HepG2 (cell line): Measurements from ENCODE around the gene TXNRD2. TPM values are rescaled to one million over a fixed set of nuclear protein-coding genes. Genes with fewer than 3 reads are reported as not detected.

Experiments used
- DPF2 ChIP-seq: sonication (generic); formaldehyde crosslinking; IDR thresholded peaks from 2 replicates; pipeline ENCODE4 v1.4.0; 2020; ENCODE audit warnings: mild to moderate bottlenecking, low read depth, missing genetic modification reagents, borderline replicate concordance
- ELF4 ChIP-seq: sonication (generic); formaldehyde crosslinking; IDR thresholded peaks from 2 replicates; pipeline ENCODE4 v1.5.0; 2020; ENCODE audit warnings: missing genetic modification reagents, mild to moderate bottlenecking, moderate library complexity, borderline replicate concordance
- FOXA1 ChIP-seq, 2 experiments: fragments of 450-650 bp in 1 of 2; sonication (generic) in 1 of 2; formaldehyde crosslinking in 1 of 2; IDR thresholded peaks; 2 replicates each; pipeline versions ENCODE4 v1.4.0 to v1.6.1; 2016 to 2020; ENCODE audit warnings: missing genetic modification reagents in 1 of 2
- GTF2F1 ChIP-seq: fragments of 150-350 bp; IDR thresholded peaks from 2 replicates; pipeline ENCODE4 v1.6.1; 2014; ENCODE audit warnings: low read length
- GTF3A ChIP-seq: sonication (generic); formaldehyde crosslinking; conservative IDR thresholded peaks from 2 replicates; pipeline ENCODE4 v1.4.0; 2020; ENCODE audit warnings: mild to moderate bottlenecking, missing genetic modification reagents
- NRL ChIP-seq: sonication (generic); formaldehyde crosslinking; IDR thresholded peaks from 2 replicates; pipeline ENCODE4 v1.5.0; 2020; ENCODE audit warnings: missing genetic modification reagents, mild to moderate bottlenecking, moderate library complexity, borderline replicate concordance
- PHB2 ChIP-seq: fragments of 450-650 bp; IDR thresholded peaks from 2 replicates; pipeline ENCODE4 v1.6.1; 2018; ENCODE audit not compliant: partially characterized antibody
- REL ChIP-seq: sonication (generic); formaldehyde crosslinking; conservative IDR thresholded peaks from 2 replicates; pipeline ENCODE4 v1.8.0; 2022; ENCODE audit warnings: mild to moderate bottlenecking, missing genetic modification reagents, moderate library complexity
- RFX3 ChIP-seq: IDR thresholded peaks from 2 replicates; pipeline ENCODE4 v1.6.1; 2016; ENCODE audit warnings: missing biosample characterization, missing genetic modification reagents
- SRSF1 ChIP-seq: fragments of 200-400 bp; formaldehyde crosslinking; optimal IDR thresholded peaks from 2 replicates; pipeline ENCODE3; 2017; ENCODE audit warnings: mild to moderate bottlenecking, low read depth, low read length, moderate library complexity
- TBX2 ChIP-seq: sonication (generic); formaldehyde crosslinking; IDR thresholded peaks from 2 replicates; pipeline ENCODE4 v1.5.0; 2020; ENCODE audit warnings: missing genetic modification reagents, mild to moderate bottlenecking, borderline replicate concordance
- WIZ ChIP-seq: sonication (generic); formaldehyde crosslinking; IDR thresholded peaks from 2 replicates; pipeline ENCODE4 v1.5.1; 2020; ENCODE audit warnings: mild to moderate bottlenecking, missing genetic modification reagents
- ZNF7 ChIP-seq: IDR thresholded peaks from 2 replicates; pipeline ENCODE4 v1.6.1; 2016; ENCODE audit warnings: missing biosample characterization, missing genetic modification reagents
- ZNF780A ChIP-seq: sonication (generic); formaldehyde crosslinking; IDR thresholded peaks from 2 replicates; pipeline ENCODE4 v1.8.0; 2022; ENCODE audit warnings: mild to moderate bottlenecking, missing genetic modification reagents, moderate library complexity
- polyA plus RNA-seq, 8 experiments: library from polyadenylated mRNA; depleted of rRNA in 3 of 8; stranded (reverse) in 7 of 8; unstranded in 1 of 8; fragments of >200 nt; fragmentation: Illumina TruSeq in 4 of 8; extraction: Trizol in 4 of 8; gene quantifications; 2 replicates each; pipeline versions ENCODE4 v1.2.1 to v1.2.3, GENCODE V29; 2011 to 2016; ENCODE audit warnings: low read depth in 4 of 8, missing spikeins in 1 of 8, mixed read lengths in 1 of 8; ENCODE audit not compliant: insufficient read depth in 1 of 8
- total RNA-seq, 5 experiments: library from RNA; depleted of rRNA; stranded (reverse); fragments of >200 nt; fragmentation: Illumina TruSeq; extraction: Trizol; gene quantifications; 2 replicates each; pipeline ENCODE4 v1.2.3, GENCODE V29; 2016; ENCODE audit warnings: low read depth in 1 of 5
- TF ChIP-seq, protein P1 (sequence below): sonication (generic); formaldehyde crosslinking; IDR thresholded peaks from 2 replicates; pipeline ENCODE4 v1.4.0; 2020; ENCODE audit warnings: mild to moderate bottlenecking, missing genetic modification reagents, borderline replicate concordance
- TF ChIP-seq, protein P2 (sequence below): sonication (generic); formaldehyde crosslinking; IDR thresholded peaks from 2 replicates; pipeline ENCODE4 v1.5.0; 2020; ENCODE audit warnings: missing genetic modification reagents, mild to moderate bottlenecking, borderline replicate concordance
- TF ChIP-seq, protein P3 (sequence below): sonication (generic); formaldehyde crosslinking; conservative IDR thresholded peaks from 2 replicates; pipeline ENCODE4 v1.4.0; 2020; ENCODE audit warnings: mild to moderate bottlenecking, missing genetic modification reagents, moderate library complexity
- TF ChIP-seq, protein P4 (sequence below): sonication (generic); formaldehyde crosslinking; IDR thresholded peaks from 2 replicates; pipeline ENCODE4 v1.9.0; 2021; ENCODE audit warnings: missing genetic modification reagents, mild to moderate bottlenecking, borderline replicate concordance

TXNRD2 gene
- total and polyA plus RNA-seq, 2 of the 13 experiments (the other 11 are each of a cell fraction or from before 2014, with no cell fraction given) = 17.5 to 18.6 TPM

DNA sequence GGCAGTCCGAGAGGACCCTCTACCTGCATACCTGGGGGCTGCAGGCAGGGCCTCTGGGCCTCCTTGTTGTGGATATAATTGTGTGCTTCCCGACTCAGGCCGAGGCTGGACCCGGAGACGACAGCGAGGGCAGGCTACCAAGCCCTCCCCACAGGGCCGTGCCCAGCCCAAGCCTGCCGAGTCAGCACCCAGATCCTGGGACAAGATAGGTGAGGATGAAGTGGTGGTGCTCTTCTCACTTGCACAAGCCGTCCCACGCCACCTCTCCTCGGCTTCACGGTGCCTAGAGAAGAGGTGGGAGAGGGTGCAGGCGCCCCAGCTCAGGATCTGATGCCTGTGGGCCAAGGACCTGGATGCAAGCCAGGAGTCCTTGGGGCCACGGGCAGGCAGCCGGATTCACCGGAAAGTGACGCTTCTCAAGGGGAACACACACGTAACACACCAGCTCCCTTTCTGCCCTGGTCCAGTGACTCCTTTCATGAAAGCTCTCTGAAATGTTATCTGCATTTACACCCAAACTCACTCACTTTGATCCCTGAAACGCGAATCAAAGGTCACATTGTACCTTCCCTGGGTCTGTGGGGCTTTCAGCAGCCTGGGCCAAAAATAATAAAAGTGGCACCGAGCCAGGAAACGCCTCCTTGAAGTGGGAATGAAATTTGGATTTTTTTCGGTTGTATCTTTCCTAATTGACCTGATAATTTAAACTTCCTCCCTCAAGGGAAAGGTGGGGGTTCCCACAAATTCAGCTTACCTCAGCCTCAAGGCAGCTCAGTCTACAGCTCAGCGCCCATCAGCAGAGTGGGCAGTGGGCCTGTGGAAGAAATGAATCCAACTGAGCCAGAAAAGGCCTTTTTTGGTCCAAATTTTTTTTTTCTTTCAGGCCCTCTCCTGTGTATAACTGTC is 85.9 kb downstream of the TXNRD2 start (continued):
- TF ChIP-seq, protein P1, sequence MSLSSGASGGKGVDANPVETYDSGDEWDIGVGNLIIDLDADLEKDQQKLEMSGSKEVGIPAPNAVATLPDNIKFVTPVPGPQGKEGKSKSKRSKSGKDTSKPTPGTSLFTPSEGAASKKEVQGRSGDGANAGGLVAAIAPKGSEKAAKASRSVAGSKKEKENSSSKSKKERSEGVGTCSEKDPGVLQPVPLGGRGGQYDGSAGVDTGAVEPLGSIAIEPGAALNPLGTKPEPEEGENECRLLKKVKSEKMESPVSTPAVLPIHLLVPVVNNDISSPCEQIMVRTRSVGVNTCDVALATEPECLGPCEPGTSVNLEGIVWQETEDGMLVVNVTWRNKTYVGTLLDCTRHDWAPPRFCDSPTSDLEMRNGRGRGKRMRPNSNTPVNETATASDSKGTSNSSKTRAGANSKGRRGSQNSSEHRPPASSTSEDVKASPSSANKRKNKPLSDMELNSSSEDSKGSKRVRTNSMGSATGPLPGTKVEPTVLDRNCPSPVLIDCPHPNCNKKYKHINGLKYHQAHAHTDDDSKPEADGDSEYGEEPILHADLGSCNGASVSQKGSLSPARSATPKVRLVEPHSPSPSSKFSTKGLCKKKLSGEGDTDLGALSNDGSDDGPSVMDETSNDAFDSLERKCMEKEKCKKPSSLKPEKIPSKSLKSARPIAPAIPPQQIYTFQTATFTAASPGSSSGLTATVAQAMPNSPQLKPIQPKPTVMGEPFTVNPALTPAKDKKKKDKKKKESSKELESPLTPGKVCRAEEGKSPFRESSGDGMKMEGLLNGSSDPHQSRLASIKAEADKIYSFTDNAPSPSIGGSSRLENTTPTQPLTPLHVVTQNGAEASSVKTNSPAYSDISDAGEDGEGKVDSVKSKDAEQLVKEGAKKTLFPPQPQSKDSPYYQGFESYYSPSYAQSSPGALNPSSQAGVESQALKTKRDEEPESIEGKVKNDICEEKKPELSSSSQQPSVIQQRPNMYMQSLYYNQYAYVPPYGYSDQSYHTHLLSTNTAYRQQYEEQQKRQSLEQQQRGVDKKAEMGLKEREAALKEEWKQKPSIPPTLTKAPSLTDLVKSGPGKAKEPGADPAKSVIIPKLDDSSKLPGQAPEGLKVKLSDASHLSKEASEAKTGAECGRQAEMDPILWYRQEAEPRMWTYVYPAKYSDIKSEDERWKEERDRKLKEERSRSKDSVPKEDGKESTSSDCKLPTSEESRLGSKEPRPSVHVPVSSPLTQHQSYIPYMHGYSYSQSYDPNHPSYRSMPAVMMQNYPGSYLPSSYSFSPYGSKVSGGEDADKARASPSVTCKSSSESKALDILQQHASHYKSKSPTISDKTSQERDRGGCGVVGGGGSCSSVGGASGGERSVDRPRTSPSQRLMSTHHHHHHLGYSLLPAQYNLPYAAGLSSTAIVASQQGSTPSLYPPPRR (CRISPR knock-in tag) = peak; percentile 66
- no peak for TF ChIP-seq GTF3A
- TF ChIP-seq FOXA1 (IDR thresholded peaks at IDR 0.05) = no peak
- no peak for TF ChIP-seq FOXA1 (CRISPR knock-in tag; IDR thresholded peaks at IDR 0.05)
- no peak for TF ChIP-seq NRL (CRISPR knock-in tag)
- TF ChIP-seq, protein P2, sequence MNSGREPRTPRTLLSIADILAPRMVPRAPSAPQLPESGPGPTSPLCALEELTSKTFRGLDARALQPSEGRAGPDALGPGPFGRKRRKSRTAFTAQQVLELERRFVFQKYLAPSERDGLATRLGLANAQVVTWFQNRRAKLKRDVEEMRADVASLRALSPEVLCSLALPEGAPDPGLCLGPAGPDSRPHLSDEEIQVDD = no peak
- TF ChIP-seq ELF4 (CRISPR knock-in tag) = 0 out of 2 replicates have a peak, but pooled peaks have one; percentile 44
- peak; percentile 77; the same call in 1 of the 2 replicates for TF ChIP-seq TBX2
- TF ChIP-seq, protein P3, sequence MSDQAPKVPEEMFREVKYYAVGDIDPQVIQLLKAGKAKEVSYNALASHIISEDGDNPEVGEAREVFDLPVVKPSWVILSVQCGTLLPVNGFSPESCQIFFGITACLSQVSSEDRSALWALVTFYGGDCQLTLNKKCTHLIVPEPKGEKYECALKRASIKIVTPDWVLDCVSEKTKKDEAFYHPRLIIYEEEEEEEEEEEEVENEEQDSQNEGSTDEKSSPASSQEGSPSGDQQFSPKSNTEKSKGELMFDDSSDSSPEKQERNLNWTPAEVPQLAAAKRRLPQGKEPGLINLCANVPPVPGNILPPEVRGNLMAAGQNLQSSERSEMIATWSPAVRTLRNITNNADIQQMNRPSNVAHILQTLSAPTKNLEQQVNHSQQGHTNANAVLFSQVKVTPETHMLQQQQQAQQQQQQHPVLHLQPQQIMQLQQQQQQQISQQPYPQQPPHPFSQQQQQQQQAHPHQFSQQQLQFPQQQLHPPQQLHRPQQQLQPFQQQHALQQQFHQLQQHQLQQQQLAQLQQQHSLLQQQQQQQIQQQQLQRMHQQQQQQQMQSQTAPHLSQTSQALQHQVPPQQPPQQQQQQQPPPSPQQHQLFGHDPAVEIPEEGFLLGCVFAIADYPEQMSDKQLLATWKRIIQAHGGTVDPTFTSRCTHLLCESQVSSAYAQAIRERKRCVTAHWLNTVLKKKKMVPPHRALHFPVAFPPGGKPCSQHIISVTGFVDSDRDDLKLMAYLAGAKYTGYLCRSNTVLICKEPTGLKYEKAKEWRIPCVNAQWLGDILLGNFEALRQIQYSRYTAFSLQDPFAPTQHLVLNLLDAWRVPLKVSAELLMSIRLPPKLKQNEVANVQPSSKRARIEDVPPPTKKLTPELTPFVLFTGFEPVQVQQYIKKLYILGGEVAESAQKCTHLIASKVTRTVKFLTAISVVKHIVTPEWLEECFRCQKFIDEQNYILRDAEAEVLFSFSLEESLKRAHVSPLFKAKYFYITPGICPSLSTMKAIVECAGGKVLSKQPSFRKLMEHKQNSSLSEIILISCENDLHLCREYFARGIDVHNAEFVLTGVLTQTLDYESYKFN (CRISPR knock-in tag) = peak; percentile 88
- TF ChIP-seq WIZ (CRISPR knock-in tag) = no peak
- no peak for TF ChIP-seq REL (CRISPR knock-in tag)
- TF ChIP-seq SRSF1 = peak; percentile 61
- no peak for TF ChIP-seq ZNF780A
- TF ChIP-seq ZNF7 (CRISPR knock-in tag) = no peak
- no peak for TF ChIP-seq GTF2F1
- TF ChIP-seq RFX3 = no peak
- TF ChIP-seq DPF2 (CRISPR knock-in tag) = peak; percentile 48; the same call in 1 of the 2 replicates
- TF ChIP-seq PHB2 = no peak
- TF ChIP-seq, protein P4, sequence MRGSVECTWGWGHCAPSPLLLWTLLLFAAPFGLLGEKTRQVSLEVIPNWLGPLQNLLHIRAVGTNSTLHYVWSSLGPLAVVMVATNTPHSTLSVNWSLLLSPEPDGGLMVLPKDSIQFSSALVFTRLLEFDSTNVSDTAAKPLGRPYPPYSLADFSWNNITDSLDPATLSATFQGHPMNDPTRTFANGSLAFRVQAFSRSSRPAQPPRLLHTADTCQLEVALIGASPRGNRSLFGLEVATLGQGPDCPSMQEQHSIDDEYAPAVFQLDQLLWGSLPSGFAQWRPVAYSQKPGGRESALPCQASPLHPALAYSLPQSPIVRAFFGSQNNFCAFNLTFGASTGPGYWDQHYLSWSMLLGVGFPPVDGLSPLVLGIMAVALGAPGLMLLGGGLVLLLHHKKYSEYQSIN (CRISPR knock-in tag) = no peak
